ENCODE results near the gene TMEM86B.
"Not testable (repeated sequence)": the region's sequence is repeated elsewhere in the genome, so short reads cannot be mapped to it uniquely, and the experiment has no call there.

The TMEM86B gene

DNA sequence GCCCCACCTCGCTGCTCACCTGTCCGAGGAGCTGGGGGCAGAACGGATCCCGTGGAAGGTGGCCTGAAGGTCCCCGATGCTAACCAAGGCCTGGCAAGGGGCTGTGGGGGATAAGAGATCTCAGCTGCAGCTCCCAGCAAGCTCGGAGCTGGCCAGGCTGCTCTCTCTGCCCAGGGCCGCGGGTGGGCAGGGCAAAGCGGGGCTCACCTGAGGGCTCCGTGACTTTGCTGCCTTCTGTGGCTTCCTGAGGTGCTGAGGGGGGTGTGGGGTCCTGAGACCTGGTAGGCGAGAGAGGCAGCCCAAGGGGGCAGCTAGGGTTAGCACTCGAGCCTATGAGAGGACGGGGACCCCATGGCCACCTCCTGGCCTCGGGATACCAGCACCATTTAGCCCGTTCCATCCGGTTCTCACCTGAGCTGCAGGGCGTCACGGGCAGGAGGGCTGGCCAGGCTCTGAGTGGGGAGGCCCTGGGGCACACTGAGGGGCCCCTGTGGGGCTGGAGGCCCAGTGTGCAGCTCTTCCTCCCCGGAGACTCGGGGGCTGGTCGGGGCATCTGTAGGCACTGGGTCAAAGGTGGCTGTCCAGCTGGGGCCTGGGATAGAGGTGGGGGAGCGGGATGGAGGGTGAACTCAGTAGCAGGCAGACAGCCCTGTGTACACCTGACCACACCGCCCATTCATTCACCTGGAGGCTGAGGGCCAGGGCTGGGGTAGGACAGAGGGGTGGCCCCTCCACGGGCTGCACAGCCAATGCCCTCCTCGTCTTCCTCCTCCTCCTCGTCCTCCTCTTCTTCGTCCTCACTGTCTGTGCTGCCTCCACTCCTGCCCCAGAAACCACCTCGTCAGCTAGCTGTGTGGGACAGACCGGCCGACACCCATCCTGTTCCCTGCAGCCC lies 3.1 kb upstream of the TMEM86B start:
- Histone ChIP-seq H3K4me3 (ENCODE audit: low read length) (no peak overlapping the region), H3K9me3 (replicated peaks; ENCODE audit: low read length) (no peaks in the 10 kb centered on the region), H3K4me1 (ENCODE audit: control insufficient read depth, insufficient read depth, low read length) (no peaks in the 10 kb centered on the region), H3K36me3 (ENCODE audit: insufficient read depth, low read length) (peaks cover 58% of the 10 kb centered on the region), H3K4me2 (ENCODE audit: low read length) (no peak overlapping the region), H3K9ac (ENCODE audit: low read depth, low read length) (no peak overlapping the region), H3K27me3 (ENCODE audit: control insufficient read depth, insufficient read depth, low read length) (no peaks in the 10 kb centered on the region)

DNA sequence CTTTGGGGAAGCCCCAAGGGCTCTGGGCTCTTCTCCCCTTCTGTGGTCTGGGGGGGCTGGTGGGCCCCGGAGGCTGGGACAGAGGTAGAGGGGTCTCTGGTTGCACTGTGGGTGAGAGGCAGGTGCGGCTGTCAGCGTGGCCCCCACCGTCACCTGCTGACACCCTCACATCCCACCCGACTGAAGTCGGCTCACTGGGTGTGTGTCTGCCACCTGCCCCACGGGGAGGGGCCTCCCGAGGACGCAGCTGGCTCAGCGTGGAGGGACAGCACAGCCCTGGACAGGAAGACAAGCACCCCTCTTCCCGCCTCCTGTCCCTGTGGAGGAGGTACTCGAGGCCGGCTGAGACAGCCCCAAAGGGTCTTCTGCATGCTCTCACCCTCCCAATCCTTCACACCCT lies 2.2 kb upstream of the TMEM86B start:
- no peak overlapping the region for H3K4me2 ChIP-seq (ENCODE audit: low read length)
- H3K36me3 ChIP-seq (ENCODE audit: insufficient read depth, low read length): peaks cover 54% of the 10 kb centered on the region
- H3K27me3 ChIP-seq (ENCODE audit: control insufficient read depth, insufficient read depth, low read length): no peaks in the 10 kb centered on the region
- H3K4me3 ChIP-seq (ENCODE audit: low read length): no peak overlapping the region
- H3K4me1 ChIP-seq (ENCODE audit: control insufficient read depth, insufficient read depth, low read length): no peaks in the 10 kb centered on the region
- H3K9me3 ChIP-seq (replicated peaks; ENCODE audit: low read length): no peaks in the 10 kb centered on the region
- no peak overlapping the region for H3K9ac ChIP-seq (ENCODE audit: low read depth, low read length)

DNA sequence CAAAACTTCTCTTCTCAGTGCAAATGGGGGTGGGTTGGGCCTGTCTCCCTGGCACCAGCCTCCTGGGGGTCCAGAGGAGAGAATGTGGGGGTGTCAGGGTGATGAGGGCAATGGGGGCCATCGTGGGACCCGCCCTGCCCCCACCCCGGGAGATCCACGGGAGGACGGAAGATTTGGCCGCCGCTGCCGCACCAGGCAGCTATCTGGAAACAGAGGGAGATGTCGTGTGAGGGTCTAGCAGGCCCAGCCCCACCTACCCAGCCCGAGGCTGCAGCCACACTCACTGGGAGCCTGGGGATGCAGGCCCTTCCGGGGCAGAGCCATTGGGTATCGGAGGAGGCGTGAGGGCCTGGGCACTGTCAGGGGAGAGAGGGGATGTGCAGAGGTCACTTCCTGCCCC lies 1.8 kb upstream of the TMEM86B start:
- Histone ChIP-seq H3K27me3 (ENCODE audit: control insufficient read depth, insufficient read depth, low read length) (no peaks in the 10 kb centered on the region), H3K9ac (ENCODE audit: low read depth, low read length) (no peak overlapping the region), H3K4me1 (ENCODE audit: control insufficient read depth, insufficient read depth, low read length) (no peaks in the 10 kb centered on the region), H3K4me3 (ENCODE audit: low read length) (no peak overlapping the region), H3K9me3 (replicated peaks; ENCODE audit: low read length) (no peaks in the 10 kb centered on the region), H3K36me3 (ENCODE audit: insufficient read depth, low read length) (peaks cover 54% of the 10 kb centered on the region), H3K4me2 (ENCODE audit: low read length) (no peak overlapping the region)

DNA sequence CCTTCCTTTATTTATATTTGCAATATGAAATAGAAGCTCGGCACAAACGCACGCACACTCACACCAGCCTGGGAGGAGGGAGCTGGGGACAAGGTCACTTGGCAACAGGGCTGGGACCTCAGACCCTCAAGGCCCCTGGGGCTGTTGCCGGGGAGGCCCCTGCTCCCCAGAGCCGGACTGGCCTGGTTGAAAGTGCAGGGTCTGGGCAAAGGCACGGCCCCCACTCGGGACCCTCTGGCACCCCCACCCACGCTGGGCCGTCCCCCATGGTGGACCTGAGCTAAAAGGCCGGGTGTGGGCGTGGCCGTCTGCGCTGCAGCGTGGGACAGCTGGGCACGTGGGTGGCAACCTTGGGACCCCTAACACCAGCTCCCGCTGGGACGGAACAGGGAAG lies 1.2 kb upstream of the TMEM86B start:
- no peaks in the 10 kb centered on the region for H3K9me3 ChIP-seq (replicated peaks; ENCODE audit: low read length)
- no peak overlapping the region for H3K4me2 ChIP-seq (ENCODE audit: low read length)
- no peak overlapping the region for H3K9ac ChIP-seq (ENCODE audit: low read depth, low read length)
- H3K4me1 ChIP-seq (ENCODE audit: control insufficient read depth, insufficient read depth, low read length): no peaks in the 10 kb centered on the region
- H3K4me3 ChIP-seq (ENCODE audit: low read length): no peak overlapping the region
- peaks cover 54% of the 10 kb centered on the region for H3K36me3 ChIP-seq (ENCODE audit: insufficient read depth, low read length)
- H3K27me3 ChIP-seq (ENCODE audit: control insufficient read depth, insufficient read depth, low read length): no peaks in the 10 kb centered on the region

DNA sequence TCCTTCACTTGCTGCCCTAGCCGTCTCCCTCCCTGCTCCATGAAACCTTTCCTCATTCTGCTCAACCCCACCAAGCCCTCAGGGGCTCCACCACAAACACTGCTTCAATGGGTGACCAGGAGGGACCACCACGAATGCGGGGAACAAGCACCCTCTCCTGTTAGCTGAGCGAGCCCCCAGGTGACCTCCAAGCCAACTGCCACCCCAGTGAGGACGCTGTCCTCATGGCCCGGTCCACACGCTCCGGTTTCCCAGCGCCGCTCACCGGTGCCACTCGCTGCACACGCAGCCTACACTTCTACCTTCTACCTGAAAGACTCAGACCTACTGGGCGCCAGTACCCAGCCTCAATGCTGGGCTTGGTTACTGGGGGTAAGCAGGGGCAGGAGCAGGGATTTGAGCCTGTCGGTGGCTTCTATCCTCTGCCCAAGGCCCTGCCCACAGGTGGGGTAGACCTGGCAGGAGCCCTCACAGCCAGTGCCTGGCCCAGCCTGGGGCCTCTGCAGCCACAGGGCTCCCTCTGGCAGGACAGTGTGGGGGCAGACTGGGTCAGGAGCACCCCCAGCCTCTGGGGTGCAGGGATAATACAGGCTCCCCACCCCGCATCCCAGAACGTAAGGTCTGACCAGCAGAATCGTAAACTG lies 704 bp upstream of the TMEM86B start:
- Histone ChIP-seq H3K4me1 (ENCODE audit: control insufficient read depth, insufficient read depth, low read length) (no peaks in the 10 kb centered on the region), H3K36me3 (ENCODE audit: insufficient read depth, low read length) (peaks cover 54% of the 10 kb centered on the region), H3K4me2 (ENCODE audit: low read length) (no peak overlapping the region), H3K4me3 (ENCODE audit: low read length) (no peak overlapping the region), H3K9ac (ENCODE audit: low read depth, low read length) (no peak overlapping the region), H3K27me3 (ENCODE audit: control insufficient read depth, insufficient read depth, low read length) (no peaks in the 10 kb centered on the region), H3K9me3 (replicated peaks; ENCODE audit: low read length) (no peaks in the 10 kb centered on the region)

DNA sequence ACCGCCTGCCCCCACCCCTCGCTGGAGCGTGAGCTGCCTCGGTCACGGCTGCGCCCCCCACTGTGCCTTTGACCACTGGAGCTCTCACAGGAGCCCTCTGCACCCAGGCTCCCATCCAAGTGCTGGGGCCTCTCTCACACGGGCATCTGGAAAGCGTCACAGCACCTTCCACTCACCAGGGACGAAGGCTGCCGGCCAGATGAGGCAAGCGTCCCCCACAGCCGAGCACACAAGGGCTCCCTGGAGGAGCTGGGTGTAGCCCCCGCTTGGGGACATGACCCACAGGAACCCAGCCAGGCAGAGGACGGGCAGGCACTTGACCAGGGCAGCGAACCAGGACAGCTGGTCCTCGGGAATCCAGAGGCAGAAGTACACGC lies 560 bp downstream of the TMEM86B start:
- no peaks in the 10 kb centered on the region for H3K9me3 ChIP-seq (replicated peaks; ENCODE audit: low read length)
- no peak overlapping the region for H3K4me2 ChIP-seq (ENCODE audit: low read length)
- H3K9ac ChIP-seq (ENCODE audit: low read depth, low read length): no peak overlapping the region
- no peak overlapping the region for H3K4me3 ChIP-seq (ENCODE audit: low read length)
- H3K27me3 ChIP-seq (ENCODE audit: control insufficient read depth, insufficient read depth, low read length): no peaks in the 10 kb centered on the region
- no peaks in the 10 kb centered on the region for H3K4me1 ChIP-seq (ENCODE audit: control insufficient read depth, insufficient read depth, low read length)
- H3K36me3 ChIP-seq (ENCODE audit: insufficient read depth, low read length): peaks cover 52% of the 10 kb centered on the region

DNA sequence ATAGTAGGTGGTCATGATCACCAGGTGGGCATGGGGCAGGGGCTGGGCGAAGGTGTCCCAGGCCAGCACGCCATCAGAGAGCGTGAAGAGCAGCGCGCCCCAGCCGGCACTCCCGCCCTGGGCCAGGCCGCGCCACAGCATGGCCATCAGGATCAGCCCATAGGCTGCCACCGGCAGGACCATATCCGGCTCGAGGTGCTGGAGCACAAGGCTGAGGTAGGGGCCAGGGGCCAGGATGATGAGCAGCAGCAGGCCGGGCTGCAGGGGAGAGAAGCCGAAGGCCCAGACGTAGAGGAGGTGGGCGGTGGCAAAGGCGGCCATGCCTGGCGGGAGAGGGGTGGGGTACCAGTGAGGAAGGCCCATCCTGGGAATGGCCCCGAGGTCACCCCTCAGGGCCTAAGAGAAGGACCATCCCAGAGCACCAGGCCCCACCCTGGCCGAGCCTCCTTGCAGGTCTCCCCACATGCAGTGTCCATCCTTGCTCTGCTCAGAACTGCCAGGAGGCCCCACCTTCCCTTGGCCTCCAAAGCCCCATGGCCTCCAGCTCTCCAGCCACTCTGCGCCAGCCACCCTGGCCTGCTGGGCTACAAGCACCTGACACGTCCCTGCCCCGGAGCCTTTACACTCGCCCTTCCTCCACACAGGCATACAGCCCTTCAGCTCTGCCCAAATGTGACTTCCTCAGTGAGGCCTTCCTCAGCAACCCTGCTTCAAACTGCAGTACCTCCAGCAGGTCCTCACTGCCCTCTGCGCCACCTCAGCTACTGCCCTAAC lies 1.1 kb downstream of the TMEM86B start:
- peaks cover 47% of the 10 kb centered on the region for H3K36me3 ChIP-seq (ENCODE audit: insufficient read depth, low read length)
- H3K4me3 ChIP-seq (ENCODE audit: low read length): no peak overlapping the region
- no peaks in the 10 kb centered on the region for H3K4me1 ChIP-seq (ENCODE audit: control insufficient read depth, insufficient read depth, low read length)
- no peak overlapping the region for H3K9ac ChIP-seq (ENCODE audit: low read depth, low read length)
- no peak overlapping the region for H3K4me2 ChIP-seq (ENCODE audit: low read length)
- no peaks in the 10 kb centered on the region for H3K27me3 ChIP-seq (ENCODE audit: control insufficient read depth, insufficient read depth, low read length)
- no peaks in the 10 kb centered on the region for H3K9me3 ChIP-seq (replicated peaks; ENCODE audit: low read length)

DNA sequence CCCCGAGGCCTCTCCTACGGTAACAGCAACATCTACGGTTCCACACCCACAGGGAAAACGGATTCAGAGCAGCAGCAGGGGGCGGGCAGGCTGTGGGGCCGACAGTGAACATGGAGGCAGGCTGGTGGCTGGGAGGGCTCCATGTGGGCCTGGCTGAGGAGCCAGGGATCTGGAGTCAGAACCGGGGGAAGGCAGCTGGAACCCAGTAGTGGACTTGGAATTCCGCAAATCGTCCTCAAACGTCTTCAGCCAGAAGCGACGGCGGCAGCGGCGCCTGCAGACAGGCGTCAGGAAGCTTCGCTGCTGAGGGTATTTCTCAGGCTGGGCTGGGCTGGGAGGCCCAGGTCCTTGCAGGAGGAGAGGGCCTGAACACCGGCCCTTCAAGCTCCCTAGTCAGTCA lies 1.8 kb downstream of the TMEM86B start:
- Histone ChIP-seq H3K27me3 (ENCODE audit: control insufficient read depth, insufficient read depth, low read length) (no peaks in the 10 kb centered on the region), H3K4me1 (ENCODE audit: control insufficient read depth, insufficient read depth, low read length) (no peaks in the 10 kb centered on the region), H3K4me2 (ENCODE audit: low read length) (no peak overlapping the region), H3K4me3 (ENCODE audit: low read length) (no peak overlapping the region), H3K9ac (ENCODE audit: low read depth, low read length) (no peak overlapping the region), H3K36me3 (ENCODE audit: insufficient read depth, low read length) (peaks cover 41% of the 10 kb centered on the region), H3K9me3 (replicated peaks; ENCODE audit: low read length) (no peaks in the 10 kb centered on the region)

DNA sequence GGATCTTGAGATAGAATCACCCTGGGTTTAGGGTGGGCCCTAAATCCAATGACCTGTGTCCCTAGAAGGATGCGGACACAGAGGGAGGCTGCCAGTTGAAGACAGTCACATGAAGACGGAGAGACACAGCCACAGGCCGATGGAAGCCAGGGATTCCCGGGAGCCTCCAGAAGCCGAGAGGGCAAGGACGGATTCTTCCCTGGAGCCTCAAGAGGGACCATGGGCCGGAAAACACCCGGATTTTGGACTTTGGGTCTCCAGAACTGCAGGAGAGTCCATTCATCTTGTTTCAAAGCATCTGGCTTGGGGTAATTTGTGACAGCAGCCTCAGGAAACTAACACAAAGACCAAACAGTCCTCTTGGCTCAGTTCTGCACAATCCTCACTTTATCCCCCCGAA lies 2.3 kb downstream of the TMEM86B start:
- H3K4me2 ChIP-seq (ENCODE audit: low read length): no peak overlapping the region
- no peak overlapping the region for H3K9ac ChIP-seq (ENCODE audit: low read depth, low read length)
- peaks cover 36% of the 10 kb centered on the region for H3K36me3 ChIP-seq (ENCODE audit: insufficient read depth, low read length)
- no peaks in the 10 kb centered on the region for H3K4me1 ChIP-seq (ENCODE audit: control insufficient read depth, insufficient read depth, low read length)
- H3K9me3 ChIP-seq (replicated peaks; ENCODE audit: low read length): no peaks in the 10 kb centered on the region
- no peak overlapping the region for H3K4me3 ChIP-seq (ENCODE audit: low read length)
- no peaks in the 10 kb centered on the region for H3K27me3 ChIP-seq (ENCODE audit: control insufficient read depth, insufficient read depth, low read length)

DNA sequence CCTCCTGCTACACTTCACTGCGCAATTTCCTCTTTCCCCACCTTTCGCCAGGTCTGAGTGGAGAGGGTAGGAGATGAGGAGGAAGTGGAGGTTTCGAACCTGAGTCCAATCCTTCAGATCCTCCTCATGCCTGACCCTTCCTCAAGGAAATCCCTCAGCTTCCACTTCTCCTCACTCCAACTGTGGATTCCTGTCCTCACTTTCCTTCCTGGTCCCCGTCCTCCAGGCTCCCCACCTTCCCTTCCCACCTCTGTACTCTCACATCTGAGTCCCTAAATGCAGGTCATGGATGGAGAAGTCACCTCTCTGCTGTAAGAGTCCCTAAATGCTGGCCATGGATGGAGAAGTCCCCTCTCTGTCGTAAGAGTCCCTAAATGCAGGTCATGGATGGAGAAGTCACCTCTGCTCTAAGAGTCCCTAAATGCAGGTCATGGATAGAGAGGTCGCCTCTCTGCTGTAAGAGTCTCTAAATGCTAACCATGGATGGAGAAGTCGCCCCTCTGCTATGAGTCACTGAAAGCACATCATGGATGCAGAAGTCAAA lies 3.1 kb downstream of the TMEM86B start:
- no peaks in the 10 kb centered on the region for H3K4me1 ChIP-seq (ENCODE audit: control insufficient read depth, insufficient read depth, low read length)
- H3K36me3 ChIP-seq (ENCODE audit: insufficient read depth, low read length): peaks cover 31% of the 10 kb centered on the region
- no peaks in the 10 kb centered on the region for H3K27me3 ChIP-seq (ENCODE audit: control insufficient read depth, insufficient read depth, low read length)

DNA sequence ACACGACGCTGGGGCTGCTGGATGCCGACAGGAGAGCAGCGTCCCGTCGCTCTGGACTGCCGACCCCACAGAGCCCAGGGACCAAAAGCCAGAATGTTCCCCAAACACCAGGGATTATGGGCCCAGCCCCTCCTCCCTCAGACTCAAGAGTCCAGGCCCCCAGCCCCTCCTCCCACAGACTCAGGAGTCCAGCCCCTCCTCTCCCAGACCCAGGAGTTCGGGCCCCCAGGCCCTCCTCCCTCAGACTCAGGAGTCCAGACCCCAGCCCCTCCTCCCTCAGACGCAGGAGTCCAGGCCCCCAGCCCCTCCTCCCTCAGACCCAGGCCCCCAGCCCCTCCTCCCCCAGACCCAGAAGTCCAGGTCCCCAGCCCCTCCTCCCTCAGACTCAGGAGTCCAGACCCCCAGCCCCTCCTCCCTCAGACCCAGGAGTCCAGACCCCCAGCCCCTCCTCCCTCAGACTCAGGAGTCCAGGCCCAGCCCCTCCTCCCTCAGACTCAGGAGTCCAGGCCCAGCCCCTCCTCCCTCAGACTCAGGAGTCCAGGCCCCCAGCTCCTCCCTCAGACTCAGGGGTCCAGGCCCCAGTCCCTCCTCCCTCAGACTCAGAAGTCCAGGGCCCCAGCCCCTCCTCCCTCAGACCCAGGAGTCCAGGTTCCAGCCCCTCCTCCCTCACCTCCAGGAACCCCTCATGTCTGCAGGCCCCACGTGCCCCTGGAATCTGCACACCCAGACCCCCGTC lies 3.7 kb downstream of the TMEM86B start:
- H3K4me1 ChIP-seq (ENCODE audit: control insufficient read depth, insufficient read depth, low read length); H3K9me3 ChIP-seq (replicated peaks; ENCODE audit: low read length); H3K27me3 ChIP-seq (ENCODE audit: control insufficient read depth, insufficient read depth, low read length); H3K9ac ChIP-seq (ENCODE audit: low read depth, low read length); H3K4me3 ChIP-seq (ENCODE audit: low read length); H3K4me2 ChIP-seq (ENCODE audit: low read length): not testable (repeated sequence)
- H3K36me3 ChIP-seq (ENCODE audit: insufficient read depth, low read length): peaks cover 31% of the 10 kb centered on the region

More for the DNA sequence above, 3.1 kb downstream of the TMEM86B start:
- H3K4me2 ChIP-seq (ENCODE audit: low read length): no peak overlapping the region
- H3K4me3 ChIP-seq (ENCODE audit: low read length): no peak overlapping the region
- no peak overlapping the region for H3K9ac ChIP-seq (ENCODE audit: low read depth, low read length)
- no peaks in the 10 kb centered on the region for H3K9me3 ChIP-seq (replicated peaks; ENCODE audit: low read length)
